Stimulated activated CD4-positive, alpha-beta T cell treated with anti-CD3 and anti-CD28 coated beads, TNF-alpha, amount 100 ng/mL, for 24 hours (primary cell): ENCODE results near the gene UBAP2L.
"Not testable (repeated sequence)": the region's sequence is repeated elsewhere in the genome, so short reads cannot be mapped to it uniquely, and the experiment has no call there.

Source experiments
- DNase-seq, 3 experiments: peaks; one replicate each; pipeline ENCODE4 v3.0.0-alpha.2; 2020; ENCODE audit warnings: low read depth in 3 of 3

Gene UBAP2L

GRCh38 chr1:154312229-154313065 is 91.7 kb downstream of the UBAP2L start:
- not testable (repeated sequence) for DNase-seq

DNA sequence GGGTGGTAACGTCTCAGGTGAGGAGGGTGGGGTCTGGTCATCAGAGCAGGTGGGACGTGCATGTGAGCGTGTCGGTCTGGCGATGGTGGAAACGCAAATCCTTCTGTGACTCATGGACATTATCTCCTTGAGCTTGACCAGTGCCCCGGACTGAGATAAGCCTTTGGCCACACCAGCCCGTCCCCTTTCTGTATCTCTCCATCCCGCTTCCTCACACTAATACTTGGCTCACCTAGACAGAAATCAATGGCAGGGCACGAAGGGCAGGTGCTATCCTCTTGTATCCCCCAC is 92.3 kb downstream of the UBAP2L start:
- DNase-seq: no peak

DNA sequence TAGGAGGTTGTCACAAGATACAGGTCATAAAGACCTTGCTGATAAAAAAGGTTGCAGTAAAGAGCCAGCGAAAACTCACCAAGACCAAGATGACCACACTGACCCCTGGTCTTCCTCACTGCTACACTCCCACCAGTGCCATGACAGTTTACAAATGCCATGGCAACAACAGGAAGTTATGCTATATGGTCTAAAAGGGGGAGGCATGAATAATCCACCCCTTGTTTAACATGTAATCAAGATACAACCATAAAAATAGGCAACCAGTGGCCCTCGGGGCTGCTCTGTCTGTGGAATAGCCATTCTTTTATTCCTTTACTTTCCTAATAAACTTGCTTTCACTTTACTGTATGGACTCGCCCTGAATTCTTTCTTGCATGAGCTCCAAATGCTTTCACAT is 93.5 kb downstream of the UBAP2L start:
- DNase-seq: not testable (repeated sequence)

DNA sequence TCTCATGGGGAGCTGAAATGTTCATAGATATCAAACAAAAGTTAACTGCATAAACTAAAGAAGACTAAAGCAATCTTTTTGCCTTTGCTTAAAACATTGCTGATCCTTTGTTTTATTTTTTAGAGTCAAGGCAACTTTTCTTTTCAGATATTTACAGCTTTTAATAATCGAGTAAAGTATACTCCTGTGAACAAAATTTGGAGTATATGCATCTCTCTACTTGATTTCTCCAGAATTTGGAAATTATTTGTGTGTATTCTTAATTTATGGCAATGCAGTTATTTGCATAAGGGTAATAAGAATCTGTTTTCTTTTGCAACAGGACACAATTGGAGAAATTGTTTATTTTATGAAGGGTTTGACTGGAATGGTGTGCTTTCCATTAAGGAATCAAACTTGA is 95.9 kb downstream of the UBAP2L start:
- no peak for DNase-seq

DNA sequence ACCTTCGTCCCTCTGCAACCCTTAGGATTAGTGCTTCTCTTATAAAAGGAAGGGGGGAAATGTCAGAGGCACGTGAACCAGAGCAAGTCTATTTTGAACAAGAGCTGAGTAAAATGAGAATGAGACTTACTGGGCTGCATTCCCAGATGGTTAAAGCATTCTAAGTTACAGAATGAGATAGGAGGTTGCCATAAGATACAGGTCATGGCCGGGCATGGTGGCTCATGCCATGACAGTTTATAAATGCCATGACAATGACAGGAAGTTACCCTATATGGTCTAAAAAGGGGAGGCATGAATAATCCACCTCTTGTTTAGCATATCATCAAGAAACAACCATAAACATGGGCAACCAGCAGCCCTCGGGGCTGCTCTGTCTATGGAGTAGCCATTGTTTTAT is 97.6 kb downstream of the UBAP2L start:
- no peak for DNase-seq
